GM04504 (cell line): ENCODE results near the gene MAPT.

Experiments
- DNase-seq: peaks from one replicate; pipeline ENCODE4 v3.0.0-alpha.2; 2012; ENCODE audit warnings: low read depth

MAPT gene

DNA sequence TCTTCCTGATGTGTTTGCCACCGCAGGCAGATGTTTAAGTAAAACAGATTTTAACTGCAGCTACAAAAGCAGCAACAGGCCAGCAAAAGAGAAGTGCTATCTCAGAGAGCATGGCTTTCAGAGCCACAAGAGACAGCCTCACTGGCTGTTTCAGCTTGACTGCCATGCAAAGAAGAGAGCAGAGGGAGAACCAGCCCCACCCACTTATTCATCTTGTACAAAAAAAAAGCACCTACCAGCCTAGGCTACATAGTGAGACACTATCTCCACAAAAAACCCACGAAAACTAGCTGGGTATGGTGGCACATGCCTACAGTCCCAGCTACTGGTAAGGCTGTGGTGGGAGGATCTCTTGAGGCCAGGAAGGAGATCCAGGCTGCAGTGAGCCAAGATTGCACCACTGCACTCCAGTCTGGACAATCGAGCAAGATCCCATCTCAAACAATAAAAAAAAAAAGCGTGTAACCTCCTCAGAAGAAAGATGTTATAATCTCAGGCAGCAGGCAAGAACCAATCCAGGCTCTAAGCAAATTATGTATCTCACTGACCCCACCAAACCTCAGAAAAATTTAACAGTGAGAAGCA, 134.7 kb downstream of the MAPT start:
- DNase-seq: no peak

DNA sequence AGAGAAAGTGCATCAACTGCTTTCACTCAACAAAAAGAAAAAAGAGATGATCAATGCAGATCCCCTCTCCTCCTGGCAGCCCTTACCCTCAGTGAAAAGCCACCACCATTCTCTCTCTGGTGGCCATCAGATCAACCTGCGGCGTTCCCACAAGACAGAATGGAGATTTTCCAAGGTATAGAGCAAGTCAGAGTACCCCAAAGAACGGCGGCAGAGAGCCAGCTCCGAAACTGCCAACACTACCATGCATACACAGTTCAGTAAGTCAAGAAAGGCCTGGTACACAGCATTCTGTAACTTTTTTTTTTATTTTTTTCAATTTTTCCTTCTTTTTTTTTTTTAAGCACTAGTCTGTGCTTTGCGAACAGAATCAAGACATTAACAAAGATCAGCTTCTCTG, 135.3 kb downstream of the MAPT start:
- DNase-seq: no peak

DNA sequence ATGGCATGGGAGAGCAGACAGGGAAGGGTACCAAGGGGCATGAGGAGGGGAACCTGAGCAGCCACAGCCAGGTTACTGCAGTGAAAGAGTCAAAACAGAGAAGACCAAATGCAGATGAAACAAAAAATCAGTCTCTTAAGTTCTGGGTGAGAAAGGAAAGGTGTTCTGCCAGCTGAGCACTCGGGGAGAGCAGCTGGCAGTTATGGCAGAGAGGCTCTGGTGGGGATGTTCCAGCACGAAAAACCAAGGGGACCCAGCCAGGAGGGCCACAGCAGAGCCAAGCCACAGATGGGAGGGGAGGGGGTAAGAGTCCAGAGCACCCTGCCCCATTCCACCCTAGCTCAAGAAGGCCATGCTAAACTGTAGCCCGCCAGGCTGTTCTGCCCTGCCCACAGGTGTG, 136.4 kb downstream of the MAPT start:
- no peak for DNase-seq

DNA sequence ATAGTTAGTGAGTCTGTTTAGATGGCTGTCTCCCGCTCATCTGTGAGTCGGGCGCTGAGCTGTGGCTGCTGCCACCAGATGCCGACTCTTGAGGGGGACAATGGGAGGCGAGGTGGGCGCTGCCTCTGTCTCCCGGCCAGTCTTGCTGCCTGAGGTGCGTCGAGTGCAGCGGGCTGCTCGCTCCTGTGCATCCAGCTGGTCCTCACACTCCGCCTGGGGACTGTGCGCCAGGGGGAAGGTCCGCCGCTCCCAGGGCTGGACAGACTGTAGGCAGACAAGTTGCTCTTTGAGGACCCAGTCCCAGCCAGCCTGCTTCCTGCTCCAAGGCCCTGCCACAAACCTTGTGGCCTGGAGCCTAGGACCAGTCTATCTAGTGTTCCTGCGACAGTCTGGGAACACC, 137.1 kb downstream of the MAPT start:
- DNase-seq: no peak

DNA sequence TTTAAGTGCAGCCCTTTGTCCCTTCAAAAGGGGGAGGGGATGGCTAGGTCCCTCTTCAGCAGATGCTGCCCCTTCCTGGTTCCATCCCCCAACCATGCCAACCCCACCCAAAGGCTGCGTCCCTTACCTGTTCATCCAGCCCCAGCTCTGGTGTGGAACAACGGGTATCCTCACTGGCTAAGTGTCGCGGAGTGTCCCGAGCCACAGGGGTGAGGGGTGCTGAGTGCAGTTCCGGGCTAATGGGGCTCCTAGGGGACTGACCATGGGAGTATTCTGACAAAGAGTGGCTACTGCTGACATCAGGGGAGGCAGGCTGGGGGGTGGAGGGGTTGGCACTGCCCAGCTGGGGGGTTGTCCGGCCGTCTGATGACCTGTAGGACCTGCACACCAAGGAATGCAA, 137.6 kb downstream of the MAPT start:
- DNase-seq: no peak

DNA sequence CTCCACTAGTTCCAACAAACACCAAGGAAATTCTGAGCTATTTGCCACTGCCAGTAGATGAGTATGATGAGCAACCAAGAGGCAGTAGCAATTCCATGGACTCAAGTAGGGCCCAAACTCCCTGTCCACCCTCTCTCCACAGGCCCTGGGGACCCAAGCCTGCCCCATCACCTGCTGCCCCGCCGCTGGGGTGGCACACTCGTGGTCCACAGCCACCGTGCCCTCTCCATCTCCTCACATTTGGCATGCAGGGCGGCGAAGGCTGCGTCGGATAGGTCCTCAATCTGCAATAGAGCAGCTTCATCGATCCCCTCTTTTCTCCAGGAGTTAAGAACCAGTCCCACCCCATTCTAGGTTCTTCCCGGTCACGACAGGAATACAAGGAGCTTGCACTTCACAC, 138.6 kb downstream of the MAPT start:
- no peak for DNase-seq

DNA sequence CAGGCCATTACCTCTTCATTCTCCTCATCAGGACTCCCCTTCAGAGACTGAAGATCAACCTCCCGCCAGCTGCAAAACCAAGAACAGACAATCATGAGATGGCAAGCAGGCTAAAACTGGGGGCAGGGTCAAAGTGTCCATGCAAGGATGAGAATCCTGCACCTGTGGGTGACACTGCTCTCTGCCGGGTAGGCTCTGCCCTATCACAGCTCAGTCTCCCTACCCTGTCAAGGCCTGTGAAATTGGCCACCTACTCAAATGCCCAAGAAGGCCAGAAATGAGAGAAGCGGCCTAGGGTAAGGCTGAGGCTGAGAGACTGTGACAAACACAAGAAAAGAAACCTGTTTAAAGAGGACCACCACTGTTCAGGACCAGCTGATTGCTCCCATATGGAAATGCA, 139.0 kb downstream of the MAPT start:
- DNase-seq: no peak

DNA sequence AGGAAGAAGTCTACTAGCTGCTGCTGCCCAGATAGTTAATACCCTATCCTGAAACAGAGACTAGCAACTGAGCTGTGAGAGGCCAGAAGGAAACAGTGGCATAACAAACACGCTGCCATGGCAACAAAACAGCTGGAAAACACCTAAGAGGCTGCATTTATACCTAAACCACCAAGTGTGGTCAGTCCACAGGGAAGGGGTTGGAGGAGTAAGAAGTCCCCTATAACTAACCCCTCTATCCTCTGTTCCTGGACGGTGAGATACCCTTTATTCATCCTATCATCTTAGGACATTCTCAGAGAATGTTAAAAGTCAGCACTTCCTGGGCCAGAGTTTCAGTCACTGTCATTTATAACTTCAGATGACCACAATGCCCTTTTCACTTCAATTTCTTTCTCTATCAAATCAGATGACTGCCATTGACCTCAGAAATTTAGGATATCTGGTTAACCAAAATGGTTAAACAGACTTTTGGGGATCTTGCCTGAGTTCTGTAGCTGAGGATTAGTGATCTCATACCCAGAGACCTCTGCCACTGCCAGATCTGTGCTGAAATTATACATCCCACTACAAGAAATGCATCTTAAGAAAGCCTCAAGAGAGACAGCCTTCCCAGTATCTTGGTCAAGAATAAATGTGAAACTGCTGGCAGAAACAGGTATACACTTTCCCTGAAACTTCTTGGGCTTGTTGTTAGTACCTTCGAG, 140.9 kb downstream of the MAPT start:
- DNase-seq: no peak

DNA sequence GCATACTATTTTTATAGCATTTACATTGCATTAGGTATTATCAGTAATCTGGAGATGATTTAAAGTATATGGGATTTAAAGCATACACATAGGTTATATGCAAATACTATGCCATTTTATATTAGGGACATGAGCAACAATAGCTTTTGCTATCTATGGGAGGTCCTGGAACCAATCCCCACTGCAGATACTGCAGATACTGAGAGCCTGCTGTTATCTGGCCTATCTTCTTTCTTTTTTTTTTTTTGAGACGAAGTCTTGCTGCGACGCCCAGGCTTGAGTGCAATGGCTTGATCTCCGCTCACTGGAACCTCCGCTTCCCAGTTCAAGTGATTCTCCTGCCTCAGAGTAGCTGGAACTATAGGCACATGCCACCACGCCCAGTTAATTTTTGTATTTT, 142.1 kb downstream of the MAPT start:
- DNase-seq: no peak

DNA sequence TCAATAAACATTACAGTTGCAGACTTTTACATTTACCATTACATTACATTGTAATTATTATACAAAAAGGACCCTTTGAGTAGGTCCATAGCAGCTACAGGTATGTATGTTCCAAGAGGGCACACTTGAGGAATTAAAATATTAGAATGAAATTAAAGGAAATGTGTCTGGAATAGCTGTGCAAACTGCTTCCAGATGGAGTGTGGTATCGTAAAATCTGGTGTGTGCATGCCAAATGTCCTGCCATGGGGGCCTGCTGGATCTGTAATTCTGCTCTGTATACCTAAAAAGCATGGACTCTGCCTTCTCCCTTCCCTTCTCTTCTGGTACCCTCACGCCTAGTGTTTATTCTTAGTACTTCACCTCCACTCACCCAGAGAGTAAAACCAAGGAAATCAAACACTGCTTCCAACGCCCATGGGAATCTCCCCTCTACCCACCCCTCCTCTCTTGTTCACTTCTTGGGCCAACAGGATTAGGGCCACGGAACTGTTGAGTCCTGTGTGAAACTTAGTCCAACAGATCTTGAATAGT, 143.4 kb downstream of the MAPT start:
- no peak for DNase-seq

DNA sequence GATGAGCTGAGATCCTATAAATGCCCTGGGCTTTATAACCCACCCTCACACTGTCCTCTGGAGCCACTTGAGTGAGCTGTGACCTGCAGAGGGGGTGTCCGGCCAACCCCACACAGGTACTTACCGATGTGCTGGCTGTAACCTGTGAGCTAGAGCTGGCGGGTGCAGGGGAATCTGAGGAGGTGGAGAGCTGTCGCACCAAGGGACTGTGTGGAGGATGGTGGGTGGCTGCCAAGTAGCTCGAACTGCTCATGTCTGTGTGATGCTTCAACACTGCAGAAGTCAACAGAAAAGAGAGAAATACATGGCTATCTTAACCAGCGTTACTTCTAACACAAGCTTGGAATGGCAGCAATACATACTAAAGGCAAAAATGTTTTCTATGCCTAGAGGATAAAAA, 144.1 kb downstream of the MAPT start:
- DNase-seq: no peak

DNA sequence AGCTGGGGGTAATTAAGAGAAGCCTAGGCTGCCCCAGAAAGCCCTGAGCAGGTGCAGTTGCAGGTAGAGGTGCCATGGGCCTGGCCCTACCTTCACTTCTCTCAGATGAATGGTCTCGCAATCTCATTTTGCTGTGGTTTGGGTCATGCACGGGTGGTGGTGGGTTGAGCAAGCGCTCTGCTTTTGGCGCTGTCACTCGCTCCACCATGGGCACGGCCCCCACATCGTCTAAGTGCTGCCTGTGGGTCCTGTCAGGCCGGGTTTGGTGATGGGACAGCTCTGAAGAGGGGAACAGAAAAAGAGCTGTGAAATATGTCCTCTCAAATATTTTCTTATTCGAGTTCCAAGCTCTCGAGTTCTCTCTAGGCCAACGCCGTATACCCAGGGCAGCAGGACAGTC, 144.6 kb downstream of the MAPT start:
- no peak for DNase-seq

DNA sequence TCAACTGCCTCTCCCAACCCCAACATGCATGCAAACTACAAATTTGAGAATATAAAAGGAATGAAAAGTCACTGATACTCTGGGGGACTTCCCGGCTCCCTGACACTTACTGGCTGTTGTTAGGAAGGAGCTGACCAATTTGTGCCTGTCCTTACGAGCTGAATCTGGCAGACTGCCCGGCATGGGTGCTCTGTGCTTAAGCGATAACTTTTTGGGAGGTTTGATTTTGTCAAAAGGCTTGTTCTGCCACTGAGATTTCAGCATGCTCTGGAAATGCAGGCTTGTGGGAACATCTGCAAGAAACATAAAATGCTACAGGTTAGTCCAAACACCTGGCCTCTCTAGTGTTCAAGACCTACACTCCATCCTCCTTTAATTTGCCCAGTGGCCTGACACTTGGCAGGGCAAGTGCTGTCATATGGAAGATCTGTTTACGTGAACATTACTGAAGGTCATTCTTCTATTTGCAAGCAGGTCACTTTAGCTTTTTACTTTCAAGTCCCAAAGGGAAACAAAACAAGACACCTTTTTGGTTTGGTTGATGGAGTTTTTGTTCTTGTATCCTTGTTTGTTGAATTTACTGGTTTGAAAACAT, 145.3 kb downstream of the MAPT start:
- DNase-seq: no peak

DNA sequence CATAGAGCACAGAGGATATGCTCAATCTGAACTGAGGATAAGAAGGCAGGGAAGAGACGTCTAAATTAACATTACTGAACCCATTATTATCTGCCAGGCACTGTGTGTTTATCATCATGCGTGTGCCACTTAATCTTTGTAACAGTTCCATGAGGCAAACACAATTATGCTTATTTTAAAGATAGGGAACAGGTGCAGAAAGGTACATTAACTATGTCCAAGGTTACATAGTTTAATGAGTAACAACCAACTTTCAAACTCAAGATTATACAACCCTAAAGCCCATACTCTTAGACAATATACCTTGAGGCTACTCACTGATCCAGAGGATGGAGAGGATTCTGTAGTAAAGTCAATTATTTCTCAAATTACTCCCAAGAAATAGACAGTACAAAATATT, 147.9 kb downstream of the MAPT start:
- no peak for DNase-seq

DNA sequence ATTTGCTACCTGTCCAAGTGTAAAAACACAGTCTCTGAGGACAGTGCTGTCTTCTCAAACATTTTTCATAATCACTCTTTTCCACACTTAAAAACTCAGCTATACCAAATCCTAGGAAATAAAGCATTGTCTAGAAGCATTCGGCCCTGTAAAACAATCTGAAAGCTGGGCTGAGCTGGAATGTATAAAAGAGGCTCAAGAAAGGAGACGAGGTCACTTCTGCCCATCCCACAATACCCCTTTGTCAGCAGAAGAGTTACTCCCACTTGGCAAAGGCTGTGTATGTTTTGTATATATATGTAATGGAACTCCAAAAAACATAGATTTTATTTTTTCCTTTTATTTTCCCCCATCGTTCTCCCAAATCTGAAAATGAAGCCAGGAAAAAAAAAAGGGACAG, 148.6 kb downstream of the MAPT start:
- DNase-seq: no peak

DNA sequence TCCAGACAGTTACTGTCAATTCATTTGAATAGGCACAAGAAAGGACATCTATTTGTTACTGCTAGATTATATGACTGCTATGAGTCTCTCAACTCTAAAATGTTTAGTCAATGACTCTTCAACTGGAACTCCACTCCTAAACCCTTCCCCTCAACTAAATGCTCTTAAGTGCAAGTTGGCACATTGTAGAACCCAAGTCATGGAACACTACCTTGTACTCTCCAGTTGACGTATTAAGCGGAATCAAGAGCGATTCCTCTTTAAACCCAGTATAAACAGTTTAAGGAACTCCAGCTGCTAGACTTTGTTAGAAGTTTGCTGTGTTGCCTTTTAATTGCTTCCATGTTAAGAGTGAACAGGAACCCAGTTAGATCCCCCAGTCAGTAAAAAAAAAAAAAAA, 149.3 kb downstream of the MAPT start:
- no peak for DNase-seq

DNA sequence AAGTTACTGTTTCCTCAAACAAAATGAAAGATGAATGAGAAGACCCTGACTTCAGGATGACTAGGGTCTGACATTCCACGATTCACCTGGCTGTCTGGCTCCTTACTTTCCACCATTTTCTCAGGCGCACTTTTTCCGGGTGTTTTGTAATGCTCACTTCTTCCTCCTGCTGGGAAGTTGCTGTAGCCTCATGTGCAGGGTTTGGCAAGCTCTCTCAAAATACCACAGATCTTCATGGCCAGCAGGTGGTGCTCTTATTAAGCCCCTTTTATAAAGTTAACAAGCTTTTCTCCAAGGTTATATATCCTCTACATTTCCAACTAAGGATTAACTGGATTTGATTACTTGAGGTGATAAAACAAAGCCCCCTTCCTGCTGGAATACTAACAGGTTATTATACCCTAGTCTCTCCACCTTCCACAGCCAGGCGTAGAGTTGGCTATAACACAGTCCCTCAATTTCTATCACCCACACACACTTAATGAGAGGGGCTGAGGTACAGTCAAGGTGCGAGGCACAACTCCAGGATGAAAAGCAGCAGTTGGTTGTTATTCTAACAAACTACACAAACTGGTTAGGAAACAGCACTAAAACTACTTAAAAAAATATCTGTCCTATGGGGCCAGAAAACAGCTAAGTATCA, 150.1 kb downstream of the MAPT start:
- peak; percentile 76 for DNase-seq

DNA sequence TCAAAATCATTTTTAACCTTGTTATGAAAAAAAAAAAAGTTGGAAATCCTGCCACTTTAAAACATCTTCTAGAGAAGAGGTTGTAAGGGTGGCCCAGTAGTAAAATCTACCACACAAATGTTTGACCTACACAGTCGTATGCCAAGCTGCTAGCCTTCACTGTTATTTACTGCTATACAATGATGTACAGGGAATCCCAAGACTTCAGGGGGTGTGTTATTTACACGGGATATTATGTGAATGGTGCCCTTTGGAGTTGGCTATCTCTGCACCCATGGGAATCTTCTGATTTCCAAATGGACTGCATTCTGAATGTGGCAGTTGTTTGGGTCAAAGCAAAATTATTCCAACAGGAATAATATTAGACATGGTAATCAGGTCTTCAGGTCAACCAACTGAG, 150.6 kb downstream of the MAPT start:
- DNase-seq: no peak

DNA sequence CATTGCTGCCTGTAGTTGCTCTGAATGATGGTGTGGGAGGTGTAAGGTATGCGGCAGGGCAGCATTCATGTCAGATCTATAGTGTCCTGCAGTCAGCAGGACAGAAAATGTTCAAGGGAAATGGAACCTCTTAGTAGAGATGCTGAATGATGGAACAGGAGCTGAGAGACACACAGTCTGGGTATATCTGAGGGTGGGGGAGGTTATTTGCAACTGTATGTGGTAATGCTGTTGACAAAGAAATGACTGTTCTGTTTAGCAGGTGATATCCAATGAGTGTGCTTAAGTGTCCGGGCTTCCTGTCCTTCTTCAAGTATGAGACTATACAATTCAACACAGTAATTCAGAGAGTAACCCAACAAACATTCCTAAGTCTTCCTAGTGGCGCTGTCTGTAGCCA, 151.3 kb downstream of the MAPT start:
- no peak for DNase-seq

DNA sequence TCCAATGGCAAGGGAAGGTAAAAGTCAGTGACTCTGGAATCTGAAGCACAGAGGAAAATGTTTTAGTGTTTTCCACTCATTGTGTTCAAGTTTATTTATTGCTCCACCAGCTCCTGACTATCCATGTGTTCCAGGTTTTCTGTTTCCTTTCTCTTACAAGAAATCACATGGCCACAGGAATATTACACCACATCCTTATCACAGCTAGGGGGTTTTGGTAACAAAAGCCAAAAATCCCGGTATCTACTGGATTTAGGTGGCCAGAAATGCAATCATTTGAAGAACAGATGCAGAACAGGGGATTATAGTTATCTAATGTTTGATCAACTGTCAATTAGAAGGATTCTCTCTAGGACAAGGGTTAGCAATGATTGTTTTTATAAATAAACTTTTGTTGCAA, 152.6 kb downstream of the MAPT start:
- no peak for DNase-seq

DNA sequence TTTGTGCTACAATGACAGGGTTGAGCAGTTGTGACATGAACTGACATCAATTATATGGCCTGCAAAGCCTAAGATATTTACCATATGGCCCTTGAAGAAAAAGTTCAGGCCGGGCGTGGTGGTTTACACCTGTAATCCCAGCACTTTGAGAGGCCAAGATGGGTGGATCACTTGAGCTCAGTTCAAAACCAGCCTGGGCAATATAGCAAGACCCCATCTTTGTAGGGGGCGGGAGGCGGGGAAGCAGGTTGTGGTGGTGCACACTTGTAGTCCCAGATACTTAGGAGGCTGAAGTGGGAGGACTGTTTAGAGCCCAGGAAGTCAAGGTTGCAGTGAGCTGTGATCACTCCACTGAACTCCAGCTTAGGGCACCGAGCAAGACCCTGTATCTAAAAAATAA, 153.0 kb downstream of the MAPT start:
- no peak for DNase-seq

DNA sequence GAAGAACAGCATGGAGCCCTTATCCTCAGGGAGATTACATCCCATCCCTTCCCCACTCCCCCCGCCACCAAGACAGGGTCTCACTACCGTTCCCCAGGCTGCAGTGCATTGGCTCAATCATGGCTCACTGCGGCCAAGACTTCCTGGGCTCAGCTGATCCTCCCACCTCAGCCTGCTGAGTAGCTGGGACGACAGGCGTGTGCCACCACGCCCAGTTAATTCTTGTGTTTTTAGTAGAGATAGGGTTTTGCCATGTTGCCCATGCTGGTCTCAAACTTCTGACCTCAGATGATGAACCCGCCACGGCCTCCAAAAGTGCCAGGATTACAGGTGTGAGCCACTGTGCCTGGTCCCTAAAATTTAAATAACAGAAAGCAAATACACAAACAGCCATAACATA, 153.5 kb downstream of the MAPT start:
- no peak for DNase-seq

DNA sequence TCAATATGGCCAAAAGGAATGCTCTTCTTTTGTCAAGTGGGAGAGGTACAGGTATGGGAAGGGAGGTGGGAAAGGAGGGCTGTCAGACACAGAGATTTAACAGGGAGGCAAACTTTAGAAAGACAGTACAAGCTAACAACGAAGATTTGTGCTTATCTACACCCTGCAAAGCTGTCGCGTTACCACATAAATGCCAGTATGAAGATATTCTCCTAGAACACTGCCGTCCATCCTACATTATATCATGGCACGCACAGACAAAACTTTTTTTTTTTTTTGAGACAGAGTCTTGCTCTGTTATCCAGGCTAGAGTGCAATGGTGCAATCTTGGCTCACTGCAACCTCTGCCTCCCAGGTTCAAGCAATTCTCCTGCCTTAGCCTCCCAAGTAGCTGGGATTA, 155.3 kb downstream of the MAPT start:
- no peak for DNase-seq
